Karpas-422 (cell line): ENCODE data around the gene SLC4A11. TPM values are rescaled to one million over a fixed set of nuclear protein-coding genes. Genes with fewer than 3 reads are reported as not detected.

Experiments
- DNase-seq: peaks from one replicate; pipeline ENCODE4 v3.0.0-alpha.2; 2015
- H2AFZ ChIP-seq: fragments of 200-600 bp; sonication (generic); 2 replicates; pipeline ENCODE4 v1.6.1; 2014; ENCODE audit warnings: antibody characterized with exemption, low read length, mixed read lengths
- H3K27ac ChIP-seq: fragments of 200-600 bp; sonication (generic); 2 replicates; pipeline ENCODE4 v1.5.1; 2014; ENCODE audit warnings: mild to moderate bottlenecking, low read length, moderate library complexity
- H3K27me3 ChIP-seq: fragments of 200-600 bp; sonication (generic); 2 replicates; pipeline ENCODE4 v1.6.1; 2014; ENCODE audit warnings: low read length, mixed read lengths
- H3K36me3 ChIP-seq: fragments of 200-600 bp; sonication (generic); 2 replicates; pipeline ENCODE4 v1.6.1; 2014; ENCODE audit warnings: low read length, mixed read lengths; ENCODE audit not compliant: insufficient read depth
- H3K4me1 ChIP-seq: fragments of 200-600 bp; sonication (generic); 2 replicates; pipeline ENCODE4 v1.6.1; 2014; ENCODE audit warnings: mild to moderate bottlenecking, low read length, mixed read lengths
- H3K4me2 ChIP-seq: fragments of 200-600 bp; sonication (generic); 2 replicates; pipeline ENCODE4 v1.6.1; 2014; ENCODE audit warnings: low read length, low read depth, mild to moderate bottlenecking; ENCODE audit not compliant: poor library complexity, severe bottlenecking
- H3K4me3 ChIP-seq: fragments of 200-600 bp; sonication (generic); 2 replicates; pipeline ENCODE4 v1.5.1; 2014; ENCODE audit warnings: mild to moderate bottlenecking, antibody characterized with exemption, low read length, mixed read lengths
- H3K79me2 ChIP-seq: fragments of 200-600 bp; sonication (generic); 2 replicates; pipeline ENCODE4 v1.6.1; 2014; ENCODE audit warnings: mild to moderate bottlenecking, low read length, mixed read lengths
- H3K9ac ChIP-seq: fragments of 200-600 bp; sonication (generic); 2 replicates; pipeline ENCODE4 v1.6.0; 2014; ENCODE audit warnings: low read length
- H3K9me2 ChIP-seq: fragments of 200-600 bp; sonication (generic), shearing (Covaris generic); replicated peaks from 2 replicates; pipeline ENCODE4 v1.6.0; 2014; ENCODE audit warnings: mild to moderate bottlenecking, low read length, moderate library complexity; ENCODE audit not compliant: insufficient read depth
- H3K9me3 ChIP-seq: fragments of 300-700, 200-600 bp; sonication (generic); 2 replicates; pipeline ENCODE4 v1.6.1; 2014; ENCODE audit warnings: low read length, mixed read lengths
- H4K20me1 ChIP-seq: fragments of 200-600 bp; sonication (generic); 2 replicates; pipeline ENCODE4 v1.6.1; 2014; ENCODE audit warnings: mild to moderate bottlenecking, antibody characterized with exemption, low read length, low read depth; ENCODE audit not compliant: insufficient read depth
- total RNA-seq: library from RNA; depleted of rRNA; stranded (reverse); fragments of >200 nt; shearing (Covaris generic); gene quantifications from 2 replicates; pipeline ENCODE4 v1.2.3, GENCODE V29; 2014; ENCODE audit warnings: low replicate concordance

SLC4A11 gene
- total RNA-seq, 1 experiment from 2014 or later = 0.60 TPM

GRCh38 chr20:3250091-3250504 is 11.1 kb upstream of the SLC4A11 start:
- no peaks in the 10 kb centered on the region for H4K20me1 ChIP-seq
- no peaks in the 10 kb centered on the region for H3K27me3 ChIP-seq
- peak; percentile 68 for DNase-seq
- no peaks in the 10 kb centered on the region for H3K79me2 ChIP-seq
- no peak overlapping the region for H3K9ac ChIP-seq
- peaks cover 8% of the 10 kb centered on the region for H3K4me1 ChIP-seq
- H2AFZ ChIP-seq = no peak overlapping the region
- H3K4me2 ChIP-seq = no peak overlapping the region
- no peaks in the 10 kb centered on the region for H3K9me3 ChIP-seq
- no peak overlapping the region for H3K4me3 ChIP-seq
- no peak overlapping the region for H3K27ac ChIP-seq
- no peaks in the 10 kb centered on the region for H3K36me3 ChIP-seq
- no peaks in the 10 kb centered on the region for H3K9me2 ChIP-seq

GRCh38 chr20:3248993-3249347 is 10.0 kb upstream of the SLC4A11 start:
- Histone ChIP-seq H4K20me1 (no peaks in the 10 kb centered on the region), H3K4me1 (peaks cover 8% of the 10 kb centered on the region), H3K27me3 (no peaks in the 10 kb centered on the region), H3K9me2 (no peaks in the 10 kb centered on the region), H3K4me2 (peak overlapping the region; percentile 47), H3K79me2 (no peaks in the 10 kb centered on the region), H3K27ac (no peak overlapping the region), H3K9me3 (no peaks in the 10 kb centered on the region), H3K4me3 (peak overlapping the region; percentile 19; the same call in 1 of the 2 replicates), H3K9ac (no peak overlapping the region; the same call in 1 of the 2 replicates), H2AFZ (no peak overlapping the region), H3K36me3 (no peaks in the 10 kb centered on the region)
- no peak for DNase-seq

GRCh38 chr20:3248167-3248992 is 9.4 kb upstream of the SLC4A11 start:
- H3K4me3 ChIP-seq = peak overlapping the region; percentile 19; the same call in 1 of the 2 replicates
- no peak overlapping the region for H3K27ac ChIP-seq
- no peaks in the 10 kb centered on the region for H4K20me1 ChIP-seq
- H3K27me3 ChIP-seq = no peaks in the 10 kb centered on the region
- H3K36me3 ChIP-seq = no peaks in the 10 kb centered on the region
- no peaks in the 10 kb centered on the region for H3K79me2 ChIP-seq
- H3K9ac ChIP-seq = no peak overlapping the region; the same call in 1 of the 2 replicates
- peaks cover 8% of the 10 kb centered on the region for H3K4me1 ChIP-seq
- no peaks in the 10 kb centered on the region for H3K9me2 ChIP-seq
- H3K9me3 ChIP-seq = no peaks in the 10 kb centered on the region
- peak overlapping the region; percentile 47 for H3K4me2 ChIP-seq
- DNase-seq = peak; percentile 46
- no peak overlapping the region for H2AFZ ChIP-seq

- H3K9me3 ChIP-seq = no peaks in the 10 kb centered on the region
- H3K79me2 ChIP-seq = no peaks in the 10 kb centered on the region
- no peak overlapping the region for H3K4me2 ChIP-seq
- no peak overlapping the region for H2AFZ ChIP-seq
- no peak overlapping the region for H3K9ac ChIP-seq
- H3K4me1 ChIP-seq = peaks cover 8% of the 10 kb centered on the region
- H3K27ac ChIP-seq = no peak overlapping the region
- no peaks in the 10 kb centered on the region for H3K27me3 ChIP-seq
- H4K20me1 ChIP-seq = no peaks in the 10 kb centered on the region
- no peak overlapping the region for H3K4me3 ChIP-seq
- no peaks in the 10 kb centered on the region for H3K36me3 ChIP-seq
- H3K9me2 ChIP-seq = no peaks in the 10 kb centered on the region
- no peak for DNase-seq
Observed at GRCh38 chr20:3247638-3248037, 8.6 kb upstream of the SLC4A11 start.

DNA sequence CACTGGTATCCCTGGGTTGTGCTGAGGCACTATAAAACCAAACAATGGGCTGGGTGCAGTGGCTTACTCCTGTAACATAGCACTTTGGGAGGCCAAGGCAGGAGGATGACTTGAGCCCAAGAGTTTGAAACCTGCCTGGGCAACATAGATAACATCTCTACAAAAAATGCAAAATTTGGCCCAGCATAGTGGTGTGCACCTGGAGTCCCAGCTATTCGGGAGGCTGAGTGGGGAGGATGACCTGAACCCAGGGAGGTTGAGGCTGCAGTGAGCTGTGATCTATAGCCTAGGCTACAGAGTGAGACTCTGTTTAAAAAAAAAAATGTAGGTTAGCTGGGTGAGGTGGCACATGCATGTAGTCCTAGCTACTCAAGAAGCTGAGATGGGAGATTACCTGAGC is 7.7 kb upstream of the SLC4A11 start:
- no peak for DNase-seq
- no peak overlapping the region for H3K27ac ChIP-seq
- no peaks in the 10 kb centered on the region for H3K9me3 ChIP-seq
- H3K9ac ChIP-seq = no peak overlapping the region
- no peak overlapping the region for H3K4me3 ChIP-seq
- peaks cover 8% of the 10 kb centered on the region for H3K4me1 ChIP-seq
- H3K36me3 ChIP-seq = no peaks in the 10 kb centered on the region
- H4K20me1 ChIP-seq = no peaks in the 10 kb centered on the region
- no peak overlapping the region for H2AFZ ChIP-seq
- no peaks in the 10 kb centered on the region for H3K79me2 ChIP-seq
- H3K27me3 ChIP-seq = no peaks in the 10 kb centered on the region
- no peak overlapping the region for H3K4me2 ChIP-seq
- no peaks in the 10 kb centered on the region for H3K9me2 ChIP-seq

DNA sequence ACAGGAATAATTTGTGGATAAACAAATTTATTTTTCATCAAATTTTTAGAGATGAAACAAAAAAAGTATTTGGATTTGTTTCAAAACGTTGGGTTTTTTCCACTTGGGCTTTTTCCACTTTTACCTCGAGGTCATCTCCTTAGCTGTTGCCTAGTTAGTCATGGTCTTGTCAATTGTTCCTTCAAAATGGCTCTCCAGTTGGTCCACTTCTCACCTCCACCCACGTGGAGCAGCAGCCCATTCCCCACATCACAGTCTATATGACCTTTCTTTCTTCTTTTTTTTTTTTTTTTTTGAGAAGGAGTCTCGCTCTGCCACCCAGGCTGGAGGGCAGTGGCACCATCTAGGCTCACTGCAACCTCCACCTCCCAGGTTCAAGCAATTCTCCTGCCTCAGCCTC is 6.7 kb upstream of the SLC4A11 start:
- Histone ChIP-seq H3K36me3 (no peaks in the 10 kb centered on the region), H3K4me3 (no peak overlapping the region), H4K20me1 (no peaks in the 10 kb centered on the region), H3K4me1 (peaks cover 8% of the 10 kb centered on the region), H2AFZ (no peak overlapping the region), H3K27ac (no peak overlapping the region), H3K4me2 (no peak overlapping the region), H3K27me3 (no peaks in the 10 kb centered on the region), H3K9me2 (no peaks in the 10 kb centered on the region), H3K9me3 (no peaks in the 10 kb centered on the region), H3K79me2 (no peaks in the 10 kb centered on the region), H3K9ac (no peak overlapping the region)
- no peak for DNase-seq

GRCh38 chr20:3245156-3245555 is 6.2 kb upstream of the SLC4A11 start:
- DNase-seq = no peak
- no peaks in the 10 kb centered on the region for H3K36me3 ChIP-seq
- H3K4me2 ChIP-seq = no peak overlapping the region
- H3K9ac ChIP-seq = no peak overlapping the region
- H3K4me1 ChIP-seq = peaks cover 8% of the 10 kb centered on the region
- H3K9me2 ChIP-seq = no peaks in the 10 kb centered on the region
- H3K9me3 ChIP-seq = no peaks in the 10 kb centered on the region
- no peaks in the 10 kb centered on the region for H3K27me3 ChIP-seq
- H3K27ac ChIP-seq = no peak overlapping the region
- no peak overlapping the region for H2AFZ ChIP-seq
- no peak overlapping the region for H3K4me3 ChIP-seq
- no peaks in the 10 kb centered on the region for H3K79me2 ChIP-seq
- no peaks in the 10 kb centered on the region for H4K20me1 ChIP-seq

DNA sequence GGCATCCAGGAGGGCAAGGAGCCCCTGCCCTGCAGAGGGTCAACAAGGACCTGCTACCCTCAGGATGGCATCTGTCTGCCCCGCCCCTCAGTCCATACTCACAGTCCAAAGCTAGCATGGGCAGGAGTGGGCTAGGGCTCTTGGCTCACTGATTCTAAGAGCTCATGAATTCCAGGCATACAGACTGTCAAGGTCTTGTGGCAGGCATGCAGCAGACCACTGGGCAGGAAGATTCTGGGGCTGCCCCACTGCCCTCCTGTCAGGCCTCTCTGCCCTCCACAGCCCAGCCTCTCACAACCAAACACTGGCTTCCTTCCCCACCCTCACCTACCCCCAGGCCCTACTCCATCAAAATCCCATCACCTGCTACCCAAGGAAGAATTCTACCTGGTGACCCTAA is 5.6 kb upstream of the SLC4A11 start:
- H3K4me2 ChIP-seq = no peak overlapping the region
- H3K4me3 ChIP-seq = no peak overlapping the region
- no peaks in the 10 kb centered on the region for H3K9me3 ChIP-seq
- H4K20me1 ChIP-seq = no peaks in the 10 kb centered on the region
- no peak for DNase-seq
- H3K4me1 ChIP-seq = peaks cover 8% of the 10 kb centered on the region
- no peaks in the 10 kb centered on the region for H3K9me2 ChIP-seq
- H3K9ac ChIP-seq = no peak overlapping the region
- no peaks in the 10 kb centered on the region for H3K79me2 ChIP-seq
- no peak overlapping the region for H2AFZ ChIP-seq
- H3K36me3 ChIP-seq = no peaks in the 10 kb centered on the region
- no peaks in the 10 kb centered on the region for H3K27me3 ChIP-seq
- no peak overlapping the region for H3K27ac ChIP-seq
